Ovary (tissue), 9 donors: ENCODE data around the gene VPS26C. TPM values are rescaled to one million over a fixed set of nuclear protein-coding genes. Genes with fewer than 3 reads are reported as not detected.

Experiments used
- DNase-seq, 5 donors: peaks; one replicate each; pipeline ENCODE4 v3.0.0-alpha.2; 2019 to 2020
- H3K27ac ChIP-seq, 2 donors: fragments of 200-600 bp; one replicate each; pipeline versions ENCODE4 v1.5.1 to v1.8.0; 2019 to 2022
- H3K27me3 ChIP-seq: fragments of 200-600 bp; one replicate; pipeline ENCODE4 v1.8.0; 2022
- H3K36me3 ChIP-seq: fragments of 200-600 bp; sonication (generic); one replicate; pipeline ENCODE4 v1.5.1; 2019
- H3K4me1 ChIP-seq: one replicate; pipeline ENCODE4 v1.8.1; 2013; ENCODE audit warnings: mild to moderate bottlenecking, moderate library complexity; ENCODE audit not compliant: insufficient read depth
- H3K4me3 ChIP-seq: fragments of 200-600 bp; sonication (generic); one replicate; pipeline ENCODE4 v1.5.1; 2017
- H3K9me3 ChIP-seq, 2 donors: fragments of 200-600 bp in 1 of 2; sonication (generic) in 1 of 2; one replicate each; pipeline versions ENCODE4 v1.5.1 to v1.8.1; 2013 to 2019; ENCODE audit warnings: mild to moderate bottlenecking in 1 of 2, moderate library complexity in 1 of 2
- CTCF ChIP-seq, 3 donors: fragments of 450-650 bp in 2 of 3; fragments of 200-600 bp in 1 of 3; IDR thresholded peaks; one replicate each; pipeline versions ENCODE4 v1.5.1 to v1.8.0; 2016 to 2022; ENCODE audit warnings: antibody characterized with exemption in 3 of 3, mild to moderate bottlenecking in 1 of 3
- EP300 ChIP-seq: sonication (generic); formaldehyde crosslinking; IDR thresholded peaks from one replicate; pipeline ENCODE4 v1.6.1; 2017; ENCODE audit warnings: antibody characterized with exemption
- POLR2A ChIP-seq: fragments of 450-650 bp; IDR thresholded peaks from one replicate; pipeline ENCODE4 v1.6.1; 2017; ENCODE audit warnings: antibody characterized with exemption, mild to moderate bottlenecking, moderate library complexity
- WGBS, 3 donors: extraction: QIAGEN DNeasy Blood & Tissue Kit in 1 of 3; methylation state at CpG; one replicate each; pipeline versions ENCODE4 v1.1.5 to v1.1.7; 2013 to 2017; 5-methylcytosine and 5-hydroxymethylcytosine counted together
- intact Hi-C, 4 donors: fragments of 100-400 bp; cut with DNase I; formaldehyde crosslinking; loops; one replicate each; pipeline versions ENCODE4 v1.11.0 to v1.15.1; 2022 to 2023
- polyA plus RNA-seq, 2 donors: library from polyadenylated mRNA; stranded (reverse); fragments of 200-250 nt in 1 of 2; fragments of 350-450 nt in 1 of 2; fragmentation: Illumina TruSeq in 1 of 2; extraction: RNeasy Lipid Tissue Mini Kit (QIAGEN cat#74804) in 1 of 2; gene quantifications; one replicate each; pipeline ENCODE4 v1.2.3, GENCODE V29; 2013 to 2014
- total RNA-seq, 7 donors: library from RNA; depleted of rRNA in 2 of 7; stranded (reverse); fragments of >200 nt in 2 of 7; fragmentation: NEBNext Ultra II Directional in 3 of 7; extraction: Animal tissue kit (Norgen Biotek cat#: 25700) in 3 of 7; gene quantifications; one replicate each; pipeline versions ENCODE4 v1.1.0 to v1.2.4, GENCODE V29; 2016 to 2023
- donor health status: DM: no; HTN: no; CAD: no; lungs with moderate emphysema.
- donor health status: DM: no; HTN: no; CAD: no.
- donor health status: Bipolar disorder and iron deficiency.
- donor health status: DM: yes; HTN: yes; CAD: no.
- donor health status: DM: no; HTN: no; CAD: no.
- donor health status: DM: yes; HTN: yes; CAD: no.

Gene VPS26C
- total and polyA plus RNA-seq, 9 donors, result 16.3 to 47.7 (median 33.9) TPM

GRCh38 chr21:37245151-37245550 is 22.0 kb downstream of the VPS26C start:
- intact Hi-C loops, result no loop called here
- H3K27ac ChIP-seq, result no peak overlapping the region
- H3K9me3 ChIP-seq, result no peaks in the 10 kb centered on the region
- H3K27me3 ChIP-seq, result no peaks in the 10 kb centered on the region
- TF ChIP-seq CTCF (IDR thresholded peaks at IDR 0.05) (no peak), POLR2A (no peak), EP300 (no peak)
- no peaks in the 10 kb centered on the region for H3K4me1 ChIP-seq
- H3K36me3 ChIP-seq, result no peaks in the 10 kb centered on the region
- WGBS, 3 donors, result 91 to 94% (median 93%) methylated on average over 8 of the region's 8 CpGs
- no peak for DNase-seq
- H3K4me3 ChIP-seq, result no peak overlapping the region

- no peaks in the 10 kb centered on the region for H3K36me3 ChIP-seq
- TF ChIP-seq EP300 (no peak), POLR2A (no peak), CTCF (IDR thresholded peaks at IDR 0.05) (no peak)
- 74 to 76% (median 75%) methylated on average over 12 of the region's 12 CpGs for WGBS, 3 donors
- no peaks in the 10 kb centered on the region for H3K4me1 ChIP-seq
- H3K9me3 ChIP-seq, result no peaks in the 10 kb centered on the region
- H3K4me3 ChIP-seq, result no peak overlapping the region
- no peak overlapping the region for H3K27ac ChIP-seq
- intact Hi-C loops, result no loop called here
- H3K27me3 ChIP-seq, result no peaks in the 10 kb centered on the region
- DNase-seq, result no peak
These were observed 22.5 kb downstream of the VPS26C start for GRCh38 chr21:37244501-37245095.

GRCh38 chr21:37243961-37244360 is 23.2 kb downstream of the VPS26C start:
- no peaks in the 10 kb centered on the region for H3K4me1 ChIP-seq
- no peaks in the 10 kb centered on the region for H3K9me3 ChIP-seq
- no peak overlapping the region for H3K27ac ChIP-seq
- DNase-seq, result no peak
- intact Hi-C loops, result no loop called here
- no peaks in the 10 kb centered on the region for H3K36me3 ChIP-seq
- WGBS, 3 donors, result 93 to 95% (median 93%) methylated on average over 6 of the region's 6 CpGs
- TF ChIP-seq POLR2A (no peak), EP300 (no peak)
- H3K4me3 ChIP-seq, result no peak overlapping the region
- no peaks in the 10 kb centered on the region for H3K27me3 ChIP-seq

DNA sequence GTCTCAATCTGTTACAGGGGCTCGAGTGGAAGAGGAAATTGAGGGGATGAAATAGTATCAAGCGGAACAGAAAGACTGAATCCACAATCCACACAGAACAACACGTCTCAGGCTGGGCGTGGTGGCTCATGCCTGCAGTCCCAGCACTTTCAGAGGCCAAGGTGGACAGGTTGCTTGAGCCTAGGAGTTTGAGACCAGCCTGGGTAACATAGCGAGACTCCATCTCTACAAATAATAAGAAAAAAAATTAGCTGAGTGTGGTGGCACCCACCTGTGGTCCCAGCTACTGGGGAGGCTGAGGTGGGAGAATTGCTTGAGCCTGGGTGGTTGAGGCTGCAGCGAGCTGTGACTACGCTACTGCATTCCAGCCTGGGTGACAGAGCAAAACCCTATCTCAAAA is 25.7 kb downstream of the VPS26C start:
- Histone ChIP-seq H3K27me3 (no peaks in the 10 kb centered on the region), H3K27ac (no peak overlapping the region), H3K36me3 (no peaks in the 10 kb centered on the region), H3K4me1 (no peaks in the 10 kb centered on the region), H3K9me3 (no peaks in the 10 kb centered on the region), H3K4me3 (no peak overlapping the region)
- no peak for TF ChIP-seq POLR2A
- TF ChIP-seq CTCF (IDR thresholded peaks at IDR 0.05), result no peak
- TF ChIP-seq EP300, result no peak
- no peak for DNase-seq
- WGBS, 3 donors, result 70 to 81% (median 70%) methylated on average over 7 of the region's 7 CpGs
- intact Hi-C loops, result no loop called here

DNA sequence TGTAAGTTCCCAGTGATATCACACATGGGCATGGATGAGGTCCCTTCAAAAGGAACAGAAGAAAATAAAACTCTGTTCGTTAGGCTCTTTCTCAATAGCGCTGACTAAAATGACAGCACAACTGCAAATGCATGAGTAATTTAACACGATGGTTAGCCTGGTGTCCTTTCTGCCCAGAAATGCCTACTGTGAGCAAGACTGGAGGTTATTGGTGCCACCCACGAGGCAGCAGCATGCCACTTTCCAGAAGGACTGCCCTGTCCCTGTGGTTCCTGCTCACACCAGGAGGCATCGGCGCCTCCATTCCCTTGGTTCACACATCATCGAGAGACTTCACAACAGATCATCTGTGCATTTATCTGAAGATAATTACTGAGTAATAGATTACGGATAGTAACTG is 26.2 kb downstream of the VPS26C start:
- Histone ChIP-seq H3K4me3 (no peak overlapping the region), H3K27me3 (no peaks in the 10 kb centered on the region), H3K4me1 (no peaks in the 10 kb centered on the region), H3K36me3 (no peaks in the 10 kb centered on the region), H3K9me3 (no peaks in the 10 kb centered on the region), H3K27ac (no peak overlapping the region)
- intact Hi-C loops, result no loop called here
- DNase-seq, result no peak
- WGBS, 3 donors, result 84 to 97% (median 96%) methylated on average over 8 of the region's 8 CpGs
- TF ChIP-seq CTCF (IDR thresholded peaks at IDR 0.05) (no peak), EP300 (no peak), POLR2A (no peak)
